ENCODE results near the gene GPR32.
"Not testable (repeated sequence)": the region's sequence is repeated elsewhere in the genome, so short reads cannot be mapped to it uniquely, and the experiment has no call there.

Gene GPR32

GRCh38 chr19:50768277-50768676 is 2.0 kb upstream of the GPR32 start:
- no peak for DNase-seq (ENCODE audit: low read depth)
- no peak for TF ChIP-seq CTCF (IDR thresholded peaks at IDR 0.05; ENCODE audit: control insufficient read depth, extremely low read depth, insufficient read depth)
- no peak overlapping the region for H3K4me3 ChIP-seq (ENCODE audit: low read depth, low read length)

GRCh38 chr19:50770888-50771287 is 624 bp downstream of the GPR32 start:
- DNase-seq (ENCODE audit: low read depth), result no peak
- no peak overlapping the region for H3K4me3 ChIP-seq (ENCODE audit: low read depth, low read length)
- TF ChIP-seq CTCF (IDR thresholded peaks at IDR 0.05; ENCODE audit: control insufficient read depth, extremely low read depth, insufficient read depth), result no peak

- H3K4me3 ChIP-seq (ENCODE audit: low read depth, low read length), result no peak overlapping the region
- TF ChIP-seq CTCF (IDR thresholded peaks at IDR 0.05; ENCODE audit: control insufficient read depth, extremely low read depth, insufficient read depth), result no peak
- no peak for DNase-seq (ENCODE audit: low read depth)
These were observed 2.2 kb downstream of the GPR32 start for GRCh38 chr19:50772476-50772875.

GRCh38 chr19:50772912-50773311 is 2.6 kb downstream of the GPR32 start:
- not testable (repeated sequence) for H3K4me3 ChIP-seq (ENCODE audit: low read depth, low read length); DNase-seq (ENCODE audit: low read depth)

- not testable (repeated sequence) for DNase-seq (ENCODE audit: low read depth); H3K4me3 ChIP-seq (ENCODE audit: low read depth, low read length)
These were observed 3.2 kb downstream of the GPR32 start for GRCh38 chr19:50773454-50773853.

GRCh38 chr19:50776131-50776530 is 5.9 kb downstream of the GPR32 start:
- no peak overlapping the region for H3K4me3 ChIP-seq (ENCODE audit: low read depth, low read length)
- no peak for DNase-seq (ENCODE audit: low read depth)
- TF ChIP-seq CTCF (IDR thresholded peaks at IDR 0.05; ENCODE audit: control insufficient read depth, extremely low read depth, insufficient read depth), result no peak

- no peak overlapping the region for H3K4me3 ChIP-seq (ENCODE audit: low read depth, low read length)
- DNase-seq (ENCODE audit: low read depth), result no peak
- no peak for TF ChIP-seq CTCF (IDR thresholded peaks at IDR 0.05; ENCODE audit: control insufficient read depth, extremely low read depth, insufficient read depth)
These were observed 7.0 kb downstream of the GPR32 start for GRCh38 chr19:50777261-50777660.

GRCh38 chr19:50777830-50778303 is 7.6 kb downstream of the GPR32 start:
- DNase-seq (ENCODE audit: low read depth), result no peak
- TF ChIP-seq CTCF (IDR thresholded peaks at IDR 0.05; ENCODE audit: control insufficient read depth, extremely low read depth, insufficient read depth), result no peak
- H3K4me3 ChIP-seq (ENCODE audit: low read depth, low read length), result no peak overlapping the region
